GM21515 (cell line): Measurements from ENCODE around the gene SUSD6.
"Not testable (repeated sequence)": the region's sequence is repeated elsewhere in the genome, so short reads cannot be mapped to it uniquely, and the experiment has no call there.

Experiments used
- ATAC-seq: cut with Tn5 transposase; IDR thresholded peaks from one replicate; pipeline ENCODE4 v1.9.1; 2021; ENCODE audit not compliant: unreplicated experiment

SUSD6 gene

DNA sequence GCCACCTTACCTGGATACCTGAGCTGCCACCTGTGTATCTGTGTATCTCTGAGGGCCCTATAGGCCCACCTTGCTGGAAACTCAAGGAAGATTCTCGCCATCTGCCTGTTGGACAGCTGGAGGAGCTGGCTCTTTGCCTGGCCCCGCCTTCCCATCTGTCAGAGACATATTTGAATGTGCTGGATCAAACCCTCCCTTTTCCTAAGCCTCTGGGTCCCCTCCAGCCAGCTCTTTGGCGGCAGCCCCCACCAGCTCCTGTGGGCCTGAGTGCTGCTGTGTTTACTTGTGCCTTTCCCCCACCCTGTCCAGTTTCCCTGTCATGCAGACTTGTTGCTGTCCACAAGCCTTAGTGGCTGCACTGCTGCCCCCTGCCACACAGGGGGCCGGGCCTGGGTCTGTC lies 99.7 kb downstream of the SUSD6 start:
- ATAC-seq = no peak

DNA sequence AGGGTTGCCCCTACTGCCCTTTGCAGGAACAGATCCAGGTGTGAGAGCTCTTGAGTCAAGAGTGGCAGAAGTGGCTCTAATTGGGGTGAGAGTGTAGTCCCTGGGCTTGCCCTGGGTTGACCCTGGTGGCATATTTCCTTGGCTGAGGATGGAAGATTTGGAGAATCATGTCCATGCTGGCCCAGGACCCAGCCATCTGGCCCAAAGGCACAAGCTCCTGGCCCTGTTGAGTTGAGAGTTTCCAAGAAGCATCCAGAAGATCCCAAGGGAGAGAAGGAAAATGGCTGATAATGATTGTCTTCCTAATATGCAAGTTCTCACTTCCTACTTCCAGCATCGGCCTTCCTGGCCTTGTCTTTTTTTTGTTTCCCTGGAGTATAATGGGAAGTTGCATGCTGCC lies 100.1 kb downstream of the SUSD6 start:
- no peak for ATAC-seq

DNA sequence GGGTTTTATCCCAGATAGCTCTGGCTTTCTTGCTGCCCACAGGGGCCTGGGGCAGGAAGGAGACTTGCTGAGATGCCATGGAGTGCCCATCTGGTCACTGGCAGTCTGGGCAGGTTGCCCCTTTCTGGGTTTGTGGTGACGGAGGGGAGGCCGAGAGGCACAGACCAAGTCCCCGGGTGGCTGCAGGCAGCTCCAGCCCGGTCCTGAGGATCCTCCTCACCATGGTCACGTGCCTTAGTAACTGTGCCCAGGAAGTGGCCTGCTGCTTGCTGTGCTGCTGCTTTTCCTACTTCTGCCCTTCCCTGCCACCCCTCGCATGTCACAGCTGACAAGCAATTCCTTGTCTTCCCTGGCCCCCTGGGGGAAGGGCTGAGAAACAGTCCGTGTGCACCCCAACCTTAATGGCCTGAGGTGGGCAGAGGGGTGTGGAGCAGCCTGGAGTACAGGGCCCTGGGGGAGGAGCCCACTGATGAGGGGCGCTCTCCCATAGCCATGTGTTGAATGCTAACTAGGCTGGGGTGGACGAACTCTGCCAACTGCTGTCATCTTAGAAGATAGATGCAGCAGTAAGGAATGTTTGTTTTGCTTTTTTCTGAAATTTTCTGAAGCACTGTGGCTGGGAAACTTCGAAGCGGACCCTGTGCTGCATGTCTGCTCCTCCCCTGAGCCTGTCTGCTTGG lies 100.6 kb downstream of the SUSD6 start:
- no peak for ATAC-seq

DNA sequence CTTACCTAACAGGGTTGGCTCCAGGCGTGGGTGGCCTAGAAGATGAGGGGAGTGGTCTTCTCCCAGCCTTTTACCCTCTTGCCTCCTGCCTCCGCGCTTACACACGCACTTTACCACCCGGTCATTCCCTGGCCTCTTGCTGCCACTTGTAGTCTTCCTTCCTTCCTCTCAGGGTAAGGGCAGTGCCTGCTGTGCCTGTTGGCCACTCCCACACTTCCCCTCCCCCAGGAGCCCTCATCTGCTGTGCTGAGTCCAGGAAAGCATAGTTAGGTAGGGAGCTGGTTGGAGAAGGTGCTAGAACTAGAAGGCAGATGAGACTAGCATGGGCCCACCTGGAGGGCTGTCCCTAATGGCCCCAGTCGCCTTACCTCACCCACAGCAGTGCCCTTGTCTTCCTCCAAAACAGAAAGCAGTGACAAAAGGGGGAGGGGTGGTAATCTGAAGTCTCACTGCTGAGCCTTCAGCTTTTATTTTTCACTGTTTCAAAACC lies 101.2 kb downstream of the SUSD6 start:
- ATAC-seq = no peak

DNA sequence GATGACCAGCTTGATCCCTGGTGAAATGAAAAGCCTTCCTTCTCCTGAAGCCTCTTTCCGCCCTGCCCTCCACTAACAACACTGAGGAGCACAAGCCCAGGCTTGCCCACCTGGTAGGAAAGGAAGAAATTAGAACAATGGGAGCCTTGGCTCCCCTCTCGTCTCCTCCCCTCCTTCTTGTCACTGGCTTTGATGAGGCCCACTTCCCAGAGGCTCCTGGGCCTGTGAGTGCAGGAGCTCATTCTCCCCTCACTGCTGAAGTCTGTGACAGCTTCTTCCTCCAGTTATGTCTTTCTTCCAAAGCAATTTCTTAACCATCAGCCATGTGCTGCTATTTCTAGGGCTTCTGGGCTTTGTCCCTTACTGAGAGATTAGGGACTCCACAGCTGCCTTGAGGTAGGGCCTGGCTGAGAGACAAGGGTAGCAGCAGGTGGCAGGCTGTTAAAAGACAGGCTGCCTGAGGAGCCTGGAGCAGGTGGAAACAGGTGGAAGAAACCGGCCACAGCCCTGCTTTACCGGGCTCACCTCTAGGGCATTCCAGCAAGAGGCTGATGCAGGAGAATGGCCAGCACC lies 101.9 kb downstream of the SUSD6 start:
- no peak for ATAC-seq

DNA sequence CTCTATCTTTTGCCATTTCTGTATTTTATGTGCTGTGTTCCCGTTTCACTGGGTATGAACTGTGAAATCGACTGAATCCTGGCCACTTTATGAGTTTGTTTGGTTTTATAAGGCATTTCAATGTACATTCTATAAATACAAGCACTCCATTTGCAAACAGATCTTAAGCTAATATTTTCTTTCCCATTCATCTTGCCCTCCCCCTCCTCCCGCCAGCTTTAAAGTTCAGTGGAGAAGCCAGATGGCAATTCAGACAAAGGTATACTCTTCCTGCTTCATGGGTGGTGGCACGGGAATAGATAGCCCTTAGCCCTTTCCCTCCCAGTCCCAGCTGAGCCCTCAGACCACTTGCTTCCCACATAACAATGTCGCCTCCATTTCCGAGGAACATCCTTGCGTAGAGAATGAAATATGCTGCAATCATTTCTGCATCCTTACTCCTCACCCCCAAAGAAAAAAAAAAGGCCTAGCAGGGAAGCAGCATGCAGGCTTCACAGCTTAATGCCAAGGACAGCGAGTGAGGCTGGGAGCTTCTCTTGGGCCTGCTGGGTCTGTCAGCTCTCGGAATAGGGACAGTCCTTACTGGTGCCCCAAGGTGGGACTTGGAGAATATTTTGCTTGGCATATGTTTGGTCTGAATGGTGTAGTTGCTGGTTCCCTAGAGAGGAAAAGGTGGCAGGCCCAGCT lies 102.7 kb downstream of the SUSD6 start:
- no peak for ATAC-seq

DNA sequence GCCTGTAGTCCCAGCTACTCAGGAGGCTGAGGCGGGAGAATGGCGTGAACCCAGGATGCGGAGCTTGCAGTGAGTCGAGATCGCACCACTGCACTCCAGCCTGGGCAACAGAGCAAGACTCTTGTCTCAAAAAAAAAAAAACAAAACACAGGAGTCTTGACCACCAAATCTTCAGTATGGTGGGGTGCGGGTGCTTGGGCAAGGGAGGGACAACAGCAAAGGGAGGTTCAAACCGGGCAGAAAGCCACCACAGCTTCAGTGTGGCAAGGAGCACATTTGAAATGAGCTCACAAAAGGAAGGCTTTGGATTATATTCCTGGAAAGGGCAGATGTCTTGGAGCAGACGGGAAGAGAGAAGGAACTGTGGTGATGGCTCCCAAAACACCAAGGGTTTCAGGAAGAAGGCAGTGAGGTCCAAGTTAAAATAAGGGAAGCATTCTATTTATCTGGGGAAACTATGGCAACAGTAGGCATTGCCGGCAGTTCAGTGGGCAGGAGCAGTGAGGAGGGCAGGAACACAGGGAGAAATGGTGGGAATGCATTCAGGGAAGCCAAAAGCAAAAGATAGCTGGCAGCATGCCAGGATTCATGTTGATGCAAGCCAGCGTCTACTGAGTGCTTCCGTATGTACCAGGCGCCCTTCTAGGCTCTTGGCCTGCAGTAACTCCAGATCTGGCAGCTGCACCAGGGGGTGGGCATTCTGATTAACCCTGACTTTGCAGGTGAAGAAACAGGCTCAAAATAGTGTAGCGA lies 104.5 kb downstream of the SUSD6 start:
- ATAC-seq = no peak

DNA sequence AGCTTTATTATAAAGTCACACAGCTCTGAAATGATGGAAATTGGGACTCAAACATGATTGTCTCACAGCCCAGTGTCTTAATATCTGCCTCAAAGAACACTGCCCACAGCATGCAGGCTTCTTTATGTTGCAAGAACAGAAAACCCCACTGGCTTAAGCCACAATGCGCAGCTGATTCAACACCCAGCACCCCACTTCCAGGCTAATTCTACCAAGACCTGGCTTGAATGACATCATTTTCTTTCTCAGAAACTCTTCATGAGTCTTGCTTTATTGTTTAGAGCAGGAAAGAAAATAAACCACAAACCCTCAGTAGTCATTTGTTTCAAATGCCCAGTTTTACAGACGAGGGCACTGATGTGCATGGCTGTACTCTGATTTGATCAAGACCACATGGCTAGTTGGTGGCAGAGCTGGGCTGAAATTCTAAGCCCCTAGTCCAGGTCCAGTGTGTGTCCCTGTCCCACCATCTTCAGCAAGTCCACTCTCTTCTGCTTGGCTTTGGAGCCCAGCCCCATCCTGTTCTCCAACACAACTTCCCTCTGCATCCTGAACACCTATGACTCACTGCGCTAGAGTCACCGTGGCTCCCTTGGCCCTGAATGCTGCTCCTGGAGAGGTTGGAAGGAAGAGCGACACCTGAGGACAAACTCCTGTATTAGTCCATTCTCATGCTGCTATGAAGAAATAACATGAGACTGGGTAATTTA lies 105.2 kb downstream of the SUSD6 start:
- no peak for ATAC-seq

DNA sequence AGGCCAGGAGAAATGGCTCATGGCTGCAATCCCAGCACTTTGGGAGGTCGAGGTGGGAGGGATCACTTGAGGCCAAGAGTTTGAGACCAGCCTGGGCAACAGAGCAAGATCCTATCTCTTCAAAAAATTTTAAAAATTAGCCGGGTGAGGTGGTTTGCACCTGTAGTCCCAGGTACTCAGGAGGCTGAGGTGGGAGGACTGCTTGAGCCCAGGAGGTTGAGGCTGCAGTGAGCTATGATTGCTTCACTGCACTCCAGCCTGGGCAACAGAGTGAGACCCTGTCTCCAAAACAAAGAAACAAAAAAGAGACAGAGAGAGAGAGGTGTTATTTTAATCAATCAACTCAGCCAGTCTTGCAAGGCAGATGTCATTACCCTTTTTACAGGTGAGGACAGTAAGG lies 107.2 kb downstream of the SUSD6 start:
- not testable (repeated sequence) for ATAC-seq

DNA sequence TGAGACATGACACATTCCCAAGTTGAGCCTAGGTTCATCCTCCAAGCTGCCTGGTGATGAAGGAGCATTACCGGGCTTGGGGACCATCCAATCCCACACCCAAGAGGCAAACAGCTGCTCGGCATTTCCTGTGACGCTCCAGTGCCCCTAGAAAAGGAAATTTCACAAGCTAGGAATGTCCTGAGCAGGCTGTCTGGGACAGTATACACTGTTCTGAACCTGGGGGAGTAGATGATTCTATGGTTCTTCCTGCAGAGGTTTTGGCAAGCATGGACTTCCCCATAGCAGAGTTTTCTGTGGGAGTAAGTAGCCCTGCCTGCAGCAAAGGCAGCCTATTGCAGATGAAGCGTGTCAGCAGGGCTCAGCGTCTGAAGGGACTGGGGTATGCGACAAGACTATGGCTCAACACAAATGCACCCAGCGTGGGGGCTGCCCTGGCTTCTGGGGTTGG lies 108.1 kb downstream of the SUSD6 start:
- ATAC-seq = no peak

DNA sequence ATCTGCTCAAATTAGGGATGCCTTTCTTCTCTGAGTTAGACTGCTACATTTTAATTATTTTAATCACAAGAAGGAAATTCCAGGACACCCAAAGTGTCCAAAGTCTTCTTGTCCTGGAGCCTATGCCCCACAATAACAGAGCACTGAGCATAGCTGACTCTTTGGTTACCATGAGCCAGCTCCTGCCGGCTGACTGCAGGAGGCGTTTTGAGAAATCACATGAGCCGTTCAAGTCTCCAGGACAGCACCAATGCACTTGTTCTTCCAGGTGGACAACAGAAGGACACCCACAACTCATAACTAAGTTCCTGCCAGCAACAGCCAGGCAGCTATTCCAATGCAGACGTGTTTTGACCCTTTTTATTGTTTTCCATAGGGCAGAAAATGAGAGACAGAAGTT lies 109.5 kb downstream of the SUSD6 start:
- ATAC-seq = no peak

DNA sequence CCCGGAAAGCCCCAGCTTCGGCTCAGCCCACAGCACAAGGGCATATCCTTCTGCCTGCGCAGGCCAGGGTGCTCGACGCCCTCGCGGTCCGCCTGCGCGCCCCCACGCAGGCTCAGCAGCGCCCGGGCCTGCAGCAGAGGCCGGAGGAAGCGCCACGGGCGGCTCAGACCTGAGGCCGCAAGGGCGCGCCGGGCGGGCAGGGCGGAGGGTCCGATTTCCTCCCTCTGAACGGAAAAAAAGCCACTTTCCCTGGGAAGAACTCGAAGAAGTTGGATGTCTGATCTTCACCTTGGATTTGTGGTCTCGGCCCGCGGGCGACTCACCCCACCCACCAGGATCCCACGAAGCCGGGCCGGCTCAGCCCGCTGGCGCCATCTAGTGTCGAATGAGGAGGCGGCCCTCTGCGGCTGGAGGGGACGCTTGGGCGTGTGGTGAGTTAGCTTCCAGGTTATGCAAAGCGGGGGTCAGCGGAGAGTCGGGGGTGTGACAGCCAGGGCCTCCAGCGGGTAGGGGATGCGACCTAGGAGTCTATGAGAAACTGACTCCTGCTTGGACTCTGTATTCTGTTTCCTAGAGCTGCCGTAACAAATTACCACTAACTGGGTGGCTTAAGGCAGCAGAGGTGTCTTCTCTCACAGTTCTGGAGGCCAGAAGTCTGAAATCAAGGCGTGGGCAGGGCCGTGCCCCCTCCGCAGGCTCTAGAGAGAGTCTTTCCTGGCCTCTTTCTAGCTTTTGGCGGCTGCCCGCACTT lies 115.5 kb downstream of the SUSD6 start:
- ATAC-seq = peak; percentile 83

DNA sequence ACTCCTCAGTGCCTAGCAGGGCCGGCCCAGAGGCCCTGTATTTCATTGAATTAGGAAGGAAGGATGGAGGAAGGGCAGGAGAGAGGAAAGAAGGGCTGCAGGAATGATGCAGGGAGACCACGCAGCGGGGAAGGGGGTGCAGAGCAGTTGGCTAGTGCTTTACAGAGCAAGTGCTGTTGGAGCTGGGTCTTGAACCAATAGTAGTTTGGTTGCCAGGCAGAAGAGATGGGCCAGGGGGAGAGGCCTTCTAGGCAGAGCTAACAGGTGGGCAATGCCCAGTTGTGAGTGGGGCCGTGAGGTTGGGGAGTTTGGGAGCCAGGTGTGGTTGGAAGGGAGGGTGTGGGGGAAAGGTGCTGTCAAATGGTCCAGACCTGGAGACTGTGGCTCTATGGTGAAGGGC lies 116.5 kb downstream of the SUSD6 start:
- no peak for ATAC-seq

DNA sequence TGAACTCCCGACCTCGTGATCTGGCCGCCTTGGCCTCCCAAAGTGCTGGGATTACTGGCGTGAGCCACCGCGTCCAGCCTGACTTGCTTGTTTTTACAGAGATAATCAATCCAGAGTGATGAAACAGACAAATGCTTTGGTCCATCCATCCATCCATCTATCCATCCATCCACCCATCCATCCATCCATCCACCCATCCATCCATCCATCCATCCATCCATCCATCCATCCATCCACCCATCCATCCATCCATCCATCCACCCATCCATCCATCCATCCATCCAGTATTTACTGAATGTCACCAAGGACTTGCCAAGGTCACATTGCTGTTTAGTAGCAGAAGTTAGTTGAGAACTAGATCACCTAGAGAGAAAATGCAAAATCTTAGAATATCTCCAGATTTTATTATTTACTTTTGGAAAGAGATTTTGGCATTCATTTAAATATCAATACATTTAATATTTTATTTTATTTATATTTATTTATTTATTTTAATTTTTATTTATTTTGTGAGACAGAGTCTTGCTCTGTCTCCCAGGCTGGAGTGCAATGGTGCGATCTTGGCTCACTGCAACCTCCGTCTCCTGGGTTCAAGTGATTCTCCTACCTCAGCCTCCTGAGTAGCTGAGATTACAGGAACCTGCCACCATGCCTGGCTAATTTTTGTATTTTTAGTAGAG lies 120.7 kb downstream of the SUSD6 start:
- ATAC-seq = not testable (repeated sequence)

DNA sequence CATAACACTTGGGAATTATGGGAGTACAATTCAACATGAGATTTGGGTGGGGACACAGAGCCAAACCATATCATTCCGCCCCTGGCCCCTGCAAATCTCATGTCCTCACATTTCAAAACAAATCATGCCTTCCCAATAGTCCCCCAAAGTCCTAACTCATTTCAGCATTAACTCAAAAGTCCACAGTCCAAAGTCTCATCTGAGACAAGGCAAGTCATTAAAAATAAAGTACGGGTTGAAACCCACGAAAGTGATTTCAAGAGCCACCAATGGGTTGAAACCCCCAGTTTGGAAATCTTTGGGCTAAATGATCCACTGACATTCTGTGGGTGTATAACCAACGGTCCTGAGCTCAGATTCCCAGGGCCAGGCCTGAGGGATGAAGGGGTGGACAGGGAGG lies 125.0 kb downstream of the SUSD6 start:
- not testable (repeated sequence) for ATAC-seq

DNA sequence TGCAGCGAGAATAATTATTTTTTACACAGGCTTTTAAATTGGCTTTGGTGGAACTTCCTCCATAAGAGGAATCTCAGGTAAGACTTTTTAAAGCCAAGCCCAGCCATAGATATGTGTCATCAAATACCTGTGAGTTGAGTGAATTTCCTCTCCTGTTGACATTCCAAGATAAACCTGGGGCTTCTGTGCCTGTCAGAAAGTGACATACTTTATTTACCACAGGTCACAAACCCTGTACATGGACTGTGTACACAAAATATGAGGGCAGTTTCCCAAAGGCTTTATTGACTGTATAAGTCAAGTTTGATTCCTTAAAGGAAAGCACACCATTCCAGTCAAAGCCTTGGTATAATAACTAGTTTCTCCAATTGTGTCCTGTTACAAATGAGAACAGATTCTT lies 129.7 kb downstream of the SUSD6 start:
- ATAC-seq = no peak

DNA sequence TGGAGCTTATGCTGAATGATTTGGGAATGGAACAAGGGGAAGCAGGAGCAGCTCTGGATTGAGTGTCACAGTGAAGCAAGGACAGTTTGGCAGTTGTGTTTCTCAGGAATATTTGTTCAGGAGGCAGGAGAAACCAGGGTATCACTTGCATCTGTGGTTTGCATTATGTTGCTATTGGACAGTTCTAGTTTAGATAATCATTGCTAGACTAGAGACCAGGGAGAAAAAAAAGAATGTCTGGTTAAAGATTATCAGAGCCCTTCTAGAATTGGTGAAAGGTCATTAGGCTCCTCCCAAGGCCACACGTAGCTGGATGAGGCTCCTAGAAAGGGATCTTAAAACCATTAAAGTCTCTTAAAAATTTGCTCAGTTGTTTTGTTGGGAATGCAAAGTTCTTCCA lies 138.6 kb downstream of the SUSD6 start:
- no peak for ATAC-seq

DNA sequence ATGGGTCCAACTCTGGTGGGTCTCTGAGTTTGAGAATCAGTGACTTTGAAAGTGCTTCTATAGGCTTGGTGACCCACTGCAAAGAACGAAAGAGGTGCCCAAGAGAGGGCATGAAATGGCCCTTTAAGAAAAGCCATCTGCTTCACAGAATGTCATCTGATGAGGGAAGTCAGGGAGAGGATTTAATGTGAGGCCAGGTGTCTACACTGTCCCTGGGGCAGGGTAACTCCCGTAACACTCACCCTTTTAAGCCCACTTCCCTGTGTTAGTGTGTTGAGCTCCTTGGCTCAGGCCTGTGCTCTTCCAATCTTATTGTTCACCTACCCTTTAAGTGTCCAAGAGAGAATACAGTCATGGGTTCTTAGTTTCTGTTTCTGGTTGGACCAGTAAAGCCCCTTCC lies 139.1 kb downstream of the SUSD6 start:
- ATAC-seq = no peak

DNA sequence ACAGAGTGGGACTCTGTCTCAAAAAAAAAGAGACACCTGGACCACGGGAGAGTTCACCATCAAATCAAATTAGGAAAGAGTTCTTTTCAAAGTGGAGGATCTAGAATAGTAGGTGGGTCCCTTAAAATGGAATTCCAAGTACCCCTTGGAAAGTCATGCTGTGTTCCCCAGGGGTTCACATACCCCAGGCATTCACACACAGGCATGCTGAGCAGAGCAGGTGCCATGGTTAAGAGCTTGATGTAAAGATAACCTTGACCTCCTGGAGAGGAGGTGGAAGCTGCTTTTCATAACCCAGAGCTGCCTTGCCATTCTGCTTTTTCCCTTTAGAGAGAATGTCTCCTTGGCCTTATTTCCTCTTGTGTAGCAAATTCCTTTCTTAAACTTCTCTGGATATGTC lies 141.4 kb downstream of the SUSD6 start:
- ATAC-seq = no peak

DNA sequence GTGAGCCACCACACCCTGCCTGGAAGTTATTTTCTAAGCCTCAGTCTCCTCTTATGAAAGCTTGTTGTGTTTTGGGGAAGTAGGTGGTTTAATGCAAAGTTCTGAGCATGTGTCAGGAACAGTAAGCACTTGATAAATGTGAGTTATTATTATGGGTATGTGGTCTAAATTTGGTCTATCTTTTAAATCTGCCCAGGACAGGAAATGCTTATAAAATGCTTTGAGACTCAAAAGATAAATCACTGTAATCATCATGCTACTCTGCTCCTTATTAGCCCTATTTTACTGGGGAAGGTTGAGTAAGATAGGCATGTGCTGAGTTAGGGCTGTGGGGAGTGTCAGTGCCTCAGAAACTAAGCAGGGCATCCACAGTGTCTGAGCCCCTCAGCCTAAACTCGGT lies 142.5 kb downstream of the SUSD6 start:
- ATAC-seq = no peak
